HG03135 (cell line): ENCODE results near the gene TP53I11.

ENCODE experiments used
- ATAC-seq: cut with Tn5 transposase; IDR thresholded peaks from one replicate; pipeline ENCODE4 v1.9.1; 2021; ENCODE audit warnings: mild to moderate bottlenecking, moderate library complexity; ENCODE audit not compliant: unreplicated experiment

The TP53I11 gene

DNA sequence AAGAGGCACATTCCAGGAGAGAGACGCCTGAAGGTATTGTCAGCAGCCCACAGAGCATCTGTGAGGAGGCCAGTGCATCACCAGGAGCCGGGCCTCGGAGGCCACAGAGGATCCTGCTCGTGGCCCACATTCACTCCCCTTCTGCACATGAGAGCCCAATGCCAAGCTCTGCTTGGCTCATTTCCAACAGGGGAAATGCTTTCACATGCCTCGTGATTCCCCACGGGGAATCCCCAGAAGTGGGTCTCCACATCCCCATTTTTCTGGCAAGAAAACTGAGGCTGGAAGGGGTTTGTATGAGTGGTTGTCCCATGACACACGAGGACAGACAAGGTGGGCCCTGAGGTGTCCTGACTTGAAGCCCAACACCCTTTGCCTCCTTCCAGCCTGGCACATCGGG, 34.4 kb downstream of the TP53I11 start:
- ATAC-seq, result no peak

DNA sequence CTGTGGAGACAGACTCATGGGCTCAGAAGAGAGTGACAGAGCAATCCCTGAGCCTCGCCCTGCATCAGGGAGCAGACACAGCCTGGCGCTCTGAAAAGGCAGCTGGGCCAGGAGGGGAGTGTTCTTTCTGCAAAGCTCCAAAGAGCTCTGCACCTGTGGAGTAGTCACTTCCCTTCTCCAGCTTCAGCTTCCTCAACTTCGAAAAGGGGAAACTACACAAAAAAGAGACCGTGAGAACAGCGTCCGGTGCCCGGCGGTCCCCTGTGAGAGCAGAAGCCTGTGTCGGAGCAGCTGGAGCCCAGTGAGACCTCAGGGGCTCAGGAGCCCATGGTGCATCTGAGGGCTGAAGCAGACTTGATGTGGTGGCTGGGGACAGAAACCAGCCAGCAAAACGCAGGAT, 35.1 kb downstream of the TP53I11 start:
- no peak for ATAC-seq

DNA sequence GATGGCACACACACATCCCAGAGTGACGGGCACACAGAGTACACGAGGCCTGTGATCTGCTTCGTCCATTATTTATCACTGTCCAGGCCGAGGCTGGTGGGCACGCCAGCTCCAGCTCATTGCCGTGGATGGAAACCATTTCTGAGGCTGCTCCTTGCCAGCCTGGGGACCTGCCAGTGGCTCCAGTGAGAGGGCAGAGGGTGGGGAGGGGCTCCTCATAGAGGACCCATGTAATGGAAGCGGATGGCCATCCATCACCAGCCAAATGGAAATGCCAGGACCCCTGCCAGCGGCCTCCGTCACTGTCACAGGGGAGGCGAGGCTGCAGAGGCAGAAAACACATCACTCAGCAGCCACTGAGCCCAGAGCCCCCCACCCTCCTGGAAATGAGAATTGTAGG, 35.7 kb downstream of the TP53I11 start:
- ATAC-seq, result no peak

GRCh38 chr11:44914105-44914504, 36.6 kb downstream of the TP53I11 start:
- no peak for ATAC-seq

- no peak for ATAC-seq
Observed at GRCh38 chr11:44913502-44913901, 37.2 kb downstream of the TP53I11 start.

DNA sequence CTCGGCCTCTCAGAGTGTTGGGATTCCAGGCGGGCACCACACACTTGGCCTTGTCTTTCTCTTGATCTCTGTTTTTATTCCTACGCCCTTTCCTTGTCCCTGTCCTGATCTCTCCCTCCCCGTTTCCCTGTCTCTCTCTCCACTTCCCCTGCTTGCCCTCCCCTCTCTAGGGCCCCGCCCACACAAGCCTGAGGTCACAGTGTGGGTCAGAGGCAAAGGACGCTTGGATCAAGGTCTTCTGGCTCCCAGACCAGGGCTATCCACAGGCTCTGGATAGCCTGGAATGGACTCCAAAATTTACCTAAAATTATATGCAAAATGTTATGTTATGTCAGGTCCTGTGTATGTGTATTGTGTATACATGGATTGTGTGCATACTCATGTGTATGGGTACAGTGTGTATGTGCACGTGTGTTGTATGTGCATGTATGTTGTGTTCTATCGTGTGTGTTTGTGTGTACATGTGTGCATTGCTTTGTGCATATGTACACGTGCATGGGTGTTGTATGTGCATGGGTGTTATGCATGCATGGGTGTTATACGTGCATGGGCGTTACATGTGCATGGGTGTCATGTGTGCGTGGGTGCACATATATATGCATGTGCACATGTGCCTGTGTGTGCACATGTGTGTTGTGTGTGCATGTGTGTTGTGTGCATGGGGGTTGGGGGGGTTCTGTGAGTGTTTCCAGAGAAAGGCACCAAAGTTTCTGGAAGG, 38.3 kb downstream of the TP53I11 start:
- no peak for ATAC-seq

- ATAC-seq, result no peak
Observed at GRCh38 chr11:44911029-44911814, 39.5 kb downstream of the TP53I11 start.

DNA sequence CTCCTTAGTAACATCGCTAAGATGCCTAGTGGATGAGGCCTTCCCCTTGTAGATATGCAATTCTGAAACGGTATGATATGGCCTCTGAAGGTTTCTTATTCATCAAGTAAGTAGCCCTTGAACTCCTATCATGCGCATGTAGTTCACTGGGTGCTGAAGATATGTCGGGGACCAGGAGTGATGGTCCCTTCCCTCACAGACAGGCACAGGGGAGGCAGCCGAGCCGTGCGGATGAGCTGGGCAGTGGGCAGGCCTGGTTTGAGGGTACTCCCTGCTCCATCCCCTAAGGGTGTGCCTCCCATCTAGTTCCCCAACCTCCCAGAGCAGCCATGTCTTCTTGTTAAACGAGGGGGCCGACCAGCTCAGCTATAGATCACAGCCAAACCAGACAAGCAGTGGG, 40.1 kb downstream of the TP53I11 start:
- ATAC-seq, result no peak

DNA sequence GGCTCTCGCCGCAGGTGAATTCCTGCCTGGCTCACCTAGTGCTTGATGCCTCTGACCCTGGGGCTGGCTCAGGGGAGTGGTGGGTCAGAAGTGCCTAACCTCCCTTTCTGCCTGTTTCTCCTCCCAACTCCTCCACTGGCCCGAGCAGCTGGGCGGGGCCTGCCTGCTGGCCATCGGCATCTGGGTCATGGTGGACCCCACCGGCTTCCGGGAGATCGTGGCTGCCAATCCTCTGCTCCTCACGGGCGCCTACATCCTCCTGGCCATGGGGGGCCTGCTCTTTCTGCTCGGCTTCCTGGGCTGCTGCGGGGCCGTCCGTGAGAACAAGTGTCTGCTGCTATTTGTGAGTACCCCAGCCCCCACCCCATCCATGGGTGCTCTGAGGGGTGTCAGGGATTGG, 41.1 kb downstream of the TP53I11 start:
- no peak for ATAC-seq

DNA sequence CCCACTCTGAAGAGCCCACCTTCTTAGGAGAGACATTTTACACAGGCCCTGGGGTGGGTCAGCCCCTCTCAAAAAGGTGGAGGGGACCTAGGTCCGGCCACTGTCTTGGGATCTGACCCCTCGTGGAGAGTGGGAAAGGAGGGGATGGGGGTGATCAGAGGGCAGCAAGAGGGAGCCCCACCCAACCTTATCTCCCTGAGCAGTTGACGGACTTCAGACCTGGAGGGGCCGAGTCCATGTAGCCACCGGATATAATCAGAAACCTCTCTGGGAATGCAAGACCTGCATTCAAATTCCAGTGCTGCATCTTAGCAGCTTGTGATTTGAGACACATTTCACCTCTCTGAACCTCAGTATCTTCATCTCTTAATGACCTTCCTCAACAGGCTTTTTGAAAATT, 44.0 kb downstream of the TP53I11 start:
- ATAC-seq, result no peak

DNA sequence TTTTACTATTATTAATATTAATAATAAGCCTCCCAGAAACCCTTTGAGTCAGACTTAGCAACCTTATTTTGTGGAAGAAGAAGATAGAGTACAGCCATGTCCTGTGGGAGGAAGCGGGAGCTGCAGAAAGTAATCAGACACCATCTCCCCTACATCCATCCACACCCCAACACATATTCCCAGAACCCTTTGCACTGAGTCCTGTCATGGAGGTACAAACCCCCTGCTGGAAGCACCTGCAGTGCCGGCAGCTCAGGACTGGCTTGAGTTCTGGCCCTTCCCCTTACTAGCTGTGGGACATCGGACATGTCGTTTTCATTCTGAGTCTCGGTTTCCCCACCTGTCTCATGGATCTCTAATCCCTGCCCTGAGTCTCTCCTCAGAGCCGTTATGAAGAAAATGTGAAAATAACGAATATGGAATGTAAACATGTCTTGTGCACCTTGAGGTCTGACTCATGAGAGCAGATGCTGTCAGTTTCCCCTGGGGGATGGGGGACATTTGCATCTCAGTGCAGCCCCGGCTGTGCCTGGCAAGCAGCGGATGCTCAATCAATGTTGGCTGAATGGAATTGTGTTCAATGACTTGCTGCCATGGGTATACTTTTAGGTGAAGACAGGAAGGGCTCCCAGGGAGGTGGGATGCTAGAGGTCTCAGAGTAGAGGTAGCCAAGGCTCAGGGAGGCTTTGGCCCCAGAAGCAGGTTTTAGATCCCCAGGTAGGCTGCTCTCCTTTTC, 45.4 kb downstream of the TP53I11 start:
- ATAC-seq, result no peak

GRCh38 chr11:44904261-44905020, 46.2 kb downstream of the TP53I11 start:
- ATAC-seq, result no peak

DNA sequence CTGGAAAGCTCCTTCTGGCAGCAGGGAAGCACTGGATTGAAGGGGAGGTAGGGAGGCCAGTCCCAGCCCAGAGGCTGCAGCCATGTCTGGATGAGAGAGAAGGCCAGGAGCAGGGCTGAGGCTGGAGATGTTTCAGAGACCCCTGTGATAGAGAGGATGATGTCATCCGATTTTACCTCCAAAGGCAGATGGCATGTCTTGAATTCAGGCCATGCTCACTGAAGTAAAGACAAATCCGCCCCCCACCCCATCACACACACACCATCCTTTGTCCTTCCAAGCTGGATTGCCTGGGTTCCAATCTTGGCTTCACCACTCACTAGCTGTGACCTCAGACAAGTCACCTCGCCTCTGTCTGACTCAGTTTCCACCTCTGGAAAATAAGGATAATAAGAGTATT, 47.2 kb downstream of the TP53I11 start:
- no peak for ATAC-seq

- ATAC-seq, result no peak
Observed at GRCh38 chr11:44903035-44903434, 47.6 kb downstream of the TP53I11 start.

GRCh38 chr11:44901786-44902185, 48.9 kb downstream of the TP53I11 start:
- ATAC-seq, result no peak

DNA sequence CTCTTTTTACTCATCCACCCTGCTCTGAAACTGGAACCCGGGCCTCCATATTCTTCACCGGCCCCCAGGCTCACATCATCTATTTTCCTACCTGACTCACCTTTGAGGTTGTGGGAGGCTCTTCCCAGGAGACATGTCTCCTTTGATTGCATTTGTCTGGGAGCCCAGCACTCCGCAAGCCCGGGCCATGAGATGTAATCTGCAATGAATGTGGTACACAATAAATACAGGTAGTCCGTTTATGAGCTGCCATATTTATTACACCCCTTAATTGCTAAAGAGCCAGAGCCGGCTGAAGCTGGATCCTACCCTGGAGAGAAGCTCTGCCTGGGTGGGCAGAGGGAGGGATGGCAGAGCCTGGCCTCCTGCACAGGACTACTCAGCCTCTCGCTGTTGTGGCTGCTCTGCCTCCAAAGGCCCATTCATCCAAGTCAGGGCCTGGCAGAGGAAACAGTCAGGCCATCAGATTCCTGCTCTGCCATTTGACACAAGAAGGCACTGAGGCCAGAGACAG, 49.5 kb downstream of the TP53I11 start:
- no peak for ATAC-seq

DNA sequence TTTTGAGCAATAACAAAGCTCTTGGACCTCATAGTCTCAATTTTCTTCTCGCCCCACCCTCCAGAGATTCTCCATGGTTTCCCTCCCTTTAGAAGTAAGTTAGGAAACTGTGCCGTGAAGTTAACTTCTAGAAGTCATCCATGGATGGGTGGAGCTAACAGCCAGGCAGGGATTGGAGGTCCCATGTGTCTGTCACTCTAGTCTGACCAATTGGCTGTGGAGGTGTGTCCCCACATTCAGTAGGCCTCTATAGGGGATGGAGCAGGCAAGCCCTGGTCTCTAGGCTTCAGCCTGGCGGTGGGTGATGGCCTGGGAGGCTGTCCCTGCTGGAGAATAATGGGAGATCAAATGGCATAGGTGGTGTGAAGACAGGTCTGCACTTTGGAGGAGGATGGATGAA, 50.7 kb downstream of the TP53I11 start:
- ATAC-seq, result no peak

GRCh38 chr11:44893846-44894617, 56.7 kb downstream of the TP53I11 start:
- peak; percentile 60 for ATAC-seq

DNA sequence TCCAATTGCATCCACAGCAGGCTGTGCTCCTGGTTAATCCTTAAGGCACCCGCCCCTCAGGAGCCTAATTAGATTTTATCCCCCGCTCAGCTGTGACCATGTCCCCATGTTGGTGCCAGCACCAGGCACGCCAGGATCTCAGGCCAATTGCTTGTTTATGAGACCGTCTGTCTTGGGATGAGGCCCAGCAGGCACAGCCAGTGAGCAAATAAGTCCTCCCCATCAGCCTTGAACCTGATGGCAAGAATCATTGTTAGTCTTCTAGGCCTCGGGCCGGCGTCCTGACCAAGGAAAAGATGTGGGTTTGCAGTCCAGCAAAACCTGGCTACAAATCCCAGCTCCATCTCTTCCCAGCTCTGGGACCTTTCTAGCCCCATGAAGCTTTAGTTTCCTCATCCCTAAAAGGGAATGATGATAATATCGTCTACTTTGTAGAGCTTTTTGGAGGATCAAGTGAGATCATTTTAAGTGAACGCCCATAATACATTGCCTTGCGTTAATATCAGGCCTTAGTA, 57.3 kb downstream of the TP53I11 start:
- ATAC-seq, result no peak

GRCh38 chr11:44892843-44893242, 57.8 kb downstream of the TP53I11 start:
- ATAC-seq, result no peak
